ENCODE data around the gene ERCC5. TPM values are rescaled to one million over a fixed set of nuclear protein-coding genes. Genes with fewer than 3 reads are reported as not detected.

Gene ERCC5
- total and polyA plus RNA-seq, 7 donors, result 13.5 to 37.4 (median 24.3) TPM

DNA sequence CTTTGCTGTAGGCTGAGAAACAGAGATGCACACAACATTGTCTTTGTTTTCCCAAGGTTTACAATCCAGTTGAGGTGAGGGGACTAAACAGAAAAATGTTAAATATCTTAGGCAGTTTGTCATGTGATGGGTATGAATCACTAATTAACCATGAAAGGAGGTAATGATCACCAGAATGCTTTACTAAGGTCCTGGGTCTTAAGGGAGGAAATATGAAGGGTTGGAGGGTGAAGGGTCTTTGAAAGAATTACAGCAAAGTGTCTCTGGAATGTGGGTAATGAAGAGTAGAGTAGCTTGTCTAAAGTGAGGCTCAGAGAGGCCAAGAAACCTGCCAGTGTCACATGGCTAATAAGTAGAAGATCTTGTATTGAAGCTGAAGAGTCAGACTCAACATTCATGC, 27.9 kb upstream of the ERCC5 start:
- ATAC-seq, result no peak
- Histone ChIP-seq H3K9me3 (no peaks in the 10 kb centered on the region), H3K4me3 (no peak overlapping the region), H3K27me3 (ENCODE audit: insufficient read depth in 3 of 3, low read length in 2 of 3) (no peaks in the 10 kb centered on the region), H3K27ac (no peak overlapping the region), H3K4me1 (peaks cover 10% of the 10 kb centered on the region), H3K36me3 (ENCODE audit: insufficient read depth in 1 of 2, low read depth in 1 of 2) (peaks cover 12 to 74% of the 10 kb centered on the region in 2 donors)
- intact Hi-C loops (cut with DNase I), result no loop called here
- TF ChIP-seq, protein P1, sequence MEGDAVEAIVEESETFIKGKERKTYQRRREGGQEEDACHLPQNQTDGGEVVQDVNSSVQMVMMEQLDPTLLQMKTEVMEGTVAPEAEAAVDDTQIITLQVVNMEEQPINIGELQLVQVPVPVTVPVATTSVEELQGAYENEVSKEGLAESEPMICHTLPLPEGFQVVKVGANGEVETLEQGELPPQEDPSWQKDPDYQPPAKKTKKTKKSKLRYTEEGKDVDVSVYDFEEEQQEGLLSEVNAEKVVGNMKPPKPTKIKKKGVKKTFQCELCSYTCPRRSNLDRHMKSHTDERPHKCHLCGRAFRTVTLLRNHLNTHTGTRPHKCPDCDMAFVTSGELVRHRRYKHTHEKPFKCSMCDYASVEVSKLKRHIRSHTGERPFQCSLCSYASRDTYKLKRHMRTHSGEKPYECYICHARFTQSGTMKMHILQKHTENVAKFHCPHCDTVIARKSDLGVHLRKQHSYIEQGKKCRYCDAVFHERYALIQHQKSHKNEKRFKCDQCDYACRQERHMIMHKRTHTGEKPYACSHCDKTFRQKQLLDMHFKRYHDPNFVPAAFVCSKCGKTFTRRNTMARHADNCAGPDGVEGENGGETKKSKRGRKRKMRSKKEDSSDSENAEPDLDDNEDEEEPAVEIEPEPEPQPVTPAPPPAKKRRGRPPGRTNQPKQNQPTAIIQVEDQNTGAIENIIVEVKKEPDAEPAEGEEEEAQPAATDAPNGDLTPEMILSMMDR (IDR thresholded peaks at IDR 0.05), result no peak
- DNase-seq, result no peak

DNA sequence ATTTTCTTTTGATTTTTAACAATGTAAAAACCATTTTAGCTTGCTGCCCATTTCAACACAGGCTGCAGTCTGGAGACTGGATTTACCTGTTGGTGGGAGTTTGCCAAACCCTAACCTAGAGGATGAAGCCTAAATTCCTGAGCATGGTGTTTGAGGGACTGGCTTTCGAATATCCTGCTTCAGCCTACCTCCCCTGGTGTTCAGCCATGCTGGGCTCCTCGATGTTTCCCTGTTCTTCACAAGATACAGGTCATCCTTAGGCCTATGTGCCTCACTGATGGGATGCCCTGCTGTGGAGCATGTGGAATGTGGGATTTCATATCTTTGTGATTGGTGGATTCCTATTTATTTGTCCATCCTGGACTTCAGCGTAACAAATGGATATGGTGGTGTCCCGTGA, 20.4 kb upstream of the ERCC5 start:
- TF ChIP-seq, protein P1 (IDR thresholded peaks at IDR 0.05), result no peak
- WGBS, 3 donors, result 92 to 93% (median 93%) methylated on average over 4 of the region's 4 CpGs
- intact Hi-C loops (cut with DNase I), result no loop called here
- Histone ChIP-seq H3K36me3 (ENCODE audit: insufficient read depth in 1 of 2, low read depth in 1 of 2) (peaks cover 18 to 86% of the 10 kb centered on the region in 2 donors), H3K4me1 (no peaks in the 10 kb centered on the region), H3K4me3 (no peak overlapping the region), H3K27me3 (ENCODE audit: insufficient read depth in 3 of 3, low read length in 2 of 3) (no peaks in the 10 kb centered on the region), H3K27ac (no peak overlapping the region), H3K9me3 (no peaks in the 10 kb centered on the region)
- DNase-seq, result no peak
- ATAC-seq, result no peak

DNA sequence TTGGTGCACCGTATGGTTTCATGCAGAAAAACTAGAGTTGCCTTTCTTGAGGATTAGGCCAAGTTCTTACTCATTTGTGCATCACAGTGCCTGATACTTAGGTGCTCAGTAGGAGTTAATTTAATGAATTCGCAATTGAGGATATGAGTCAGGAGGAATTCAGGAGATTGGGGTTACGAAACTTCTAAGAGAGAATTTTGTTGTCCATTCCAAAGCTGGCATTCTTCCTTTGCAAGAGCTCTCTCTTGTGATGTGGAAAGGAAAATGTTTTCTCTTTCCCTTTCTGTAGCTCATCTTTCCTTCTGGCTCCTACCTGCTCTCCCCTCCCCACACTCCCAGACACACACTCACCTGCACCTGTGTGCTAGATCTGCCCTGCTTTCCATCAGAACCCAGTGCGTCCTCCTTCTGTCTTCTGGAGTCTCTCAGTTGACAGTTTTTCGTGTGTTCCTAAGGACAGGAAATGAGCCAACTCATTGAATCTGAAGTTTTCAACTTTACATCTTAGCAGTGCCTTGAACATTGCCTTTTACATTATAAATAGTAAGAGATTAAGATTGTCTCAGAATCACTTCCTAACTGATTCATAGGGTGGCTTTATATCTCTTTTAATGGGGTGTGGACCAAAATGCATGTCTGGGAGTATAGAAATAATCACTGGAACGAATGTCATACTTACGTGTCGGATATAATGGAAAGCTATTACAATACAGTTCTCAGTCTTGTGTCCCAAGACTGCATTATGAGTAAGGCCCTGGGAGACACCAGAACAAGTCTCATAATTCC, 19.7 kb upstream of the ERCC5 start:
- Histone ChIP-seq H3K36me3 (ENCODE audit: insufficient read depth in 1 of 2, low read depth in 1 of 2) (peaks cover 18 to 85% of the 10 kb centered on the region in 2 donors), H3K4me1 (no peaks in the 10 kb centered on the region), H3K4me3 (no peak overlapping the region), H3K9me3 (no peaks in the 10 kb centered on the region), H3K27ac (no peak overlapping the region), H3K27me3 (ENCODE audit: insufficient read depth in 3 of 3, low read length in 2 of 3) (no peaks in the 10 kb centered on the region)
- TF ChIP-seq, protein P1 (IDR thresholded peaks at IDR 0.05), result no peak
- ATAC-seq (no peak), DNase-seq (no peak)
- intact Hi-C loops (cut with DNase I), result no loop called here
- 86 to 90% (median 90%) methylated on average over 8 of the region's 8 CpGs for WGBS, 3 donors

DNA sequence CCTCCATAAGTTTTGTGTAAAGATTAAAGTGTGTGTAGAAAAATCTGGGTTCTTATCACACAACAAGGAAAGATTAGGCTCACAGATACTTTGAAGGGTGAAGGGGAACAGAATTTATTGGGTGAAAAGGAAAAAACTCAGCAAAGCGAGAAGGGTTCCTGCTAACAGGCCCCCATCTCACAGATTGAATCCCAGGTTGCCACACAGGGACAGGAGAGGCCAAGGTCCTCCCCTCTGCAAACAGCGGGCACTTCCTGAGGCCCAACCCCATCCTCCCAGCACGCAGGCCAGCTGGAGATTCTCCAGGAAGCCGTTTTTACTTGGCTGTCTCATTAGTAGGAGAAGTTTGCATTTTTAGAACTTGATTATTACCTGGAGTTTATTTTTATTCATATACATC, 15.2 kb upstream of the ERCC5 start:
- WGBS, 3 donors, result 45 to 48% (median 47%) methylated on average over 4 of the region's 4 CpGs
- Histone ChIP-seq H3K36me3 (ENCODE audit: insufficient read depth in 1 of 2, low read depth in 1 of 2) (peaks cover 5 to 80% of the 10 kb centered on the region in 2 donors), H3K27ac (no peak overlapping the region), H3K4me1 (no peaks in the 10 kb centered on the region), H3K9me3 (no peaks in the 10 kb centered on the region), H3K4me3 (no peak overlapping the region), H3K27me3 (ENCODE audit: insufficient read depth in 3 of 3, low read length in 2 of 3) (no peaks in the 10 kb centered on the region)
- TF ChIP-seq, protein P1 (IDR thresholded peaks at IDR 0.05), result no peak
- DNase-seq, result no peak
- no peak for ATAC-seq
- intact Hi-C loops (cut with DNase I), result no loop called here

DNA sequence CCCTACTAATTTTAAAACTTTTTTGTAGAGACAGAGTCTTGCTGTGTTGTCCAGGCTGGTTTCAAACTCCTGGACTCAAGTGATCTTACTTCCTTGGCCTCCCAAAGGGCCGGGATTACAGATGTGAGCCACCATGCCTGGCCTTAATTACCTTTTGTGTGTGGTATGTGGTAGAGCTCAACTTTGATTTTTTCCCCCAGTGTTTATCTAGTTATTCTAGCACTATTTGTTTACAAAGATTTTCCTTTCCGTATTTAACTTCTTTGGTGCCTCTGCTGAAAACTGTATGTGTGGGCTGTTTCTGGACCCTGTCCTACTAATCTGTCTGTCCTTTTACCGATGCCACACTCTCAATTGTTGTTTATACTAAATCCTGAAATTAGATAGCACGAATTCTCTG, 9.4 kb upstream of the ERCC5 start:
- no peaks in the 10 kb centered on the region for H3K27me3 ChIP-seq (ENCODE audit: insufficient read depth in 3 of 3, low read length in 2 of 3)
- H3K36me3 ChIP-seq (ENCODE audit: insufficient read depth in 1 of 2, low read depth in 1 of 2), result peaks cover 9 to 85% of the 10 kb centered on the region in 2 donors
- TF ChIP-seq, protein P1 (IDR thresholded peaks at IDR 0.05), result no peak
- WGBS, 3 donors, result 97 to 99% (median 97%) methylated on average over 4 of the region's 4 CpGs
- ATAC-seq (no peak), DNase-seq (no peak)
- intact Hi-C loops (cut with DNase I), result no loop called here
- no peaks in the 10 kb centered on the region for H3K4me1 ChIP-seq
- no peak overlapping the region for H3K27ac ChIP-seq
- H3K9me3 ChIP-seq, result no peaks in the 10 kb centered on the region
- no peak overlapping the region for H3K4me3 ChIP-seq

All from psoas muscle (tissue), 8 donors.